B cell (primary cell): ENCODE measurements around the gene LIN37. TPM values are rescaled to one million over a fixed set of nuclear protein-coding genes. Genes with fewer than 3 reads are reported as not detected.
A peak's percentile ranks its signal among the peaks of the same experiment; 100 is the strongest.

ENCODE experiments used
- ATAC-seq: fragments of 200-7000 bp; cut with Tn5 transposase; one replicate; pipeline ENCODE4 v1.10.0; 2021; ENCODE audit warnings: low read depth, mild to moderate bottlenecking, moderate number of reproducible peaks, moderate library complexity
- CTCF ChIA-PET: fragments of 350-600 bp; sonication (Branson Sonifier 250); formaldehyde crosslinking; loops from one replicate; lab custom pipeline; 2021; ENCODE audit warnings: antibody characterized with exemption, inconsistent platforms; lab: Charles Lee
- POLR2A ChIA-PET: fragments of 350-600 bp; sonication (Branson Sonifier 250); formaldehyde crosslinking; loops from one replicate; lab custom pipeline; 2021; ENCODE audit warnings: antibody characterized with exemption; lab: Charles Lee
- DNase-seq: peaks from one replicate; pipeline ENCODE4 v3.0.0; 2013
- H2AFZ ChIP-seq: 2 replicates; pipeline ENCODE4 v1.6.1; 2012; ENCODE audit warnings: mild to moderate bottlenecking, low read depth, low read length; ENCODE audit not compliant: insufficient read depth, poor library complexity, severe bottlenecking
- H3K27ac ChIP-seq, 2 donors: 1 replicate in 1 of 2; 2 replicates in 1 of 2; pipeline ENCODE4 v1.5.1; 2012 to 2013; ENCODE audit warnings: low read length in 2 of 2, mild to moderate bottlenecking in 2 of 2, moderate library complexity in 1 of 2
- H3K27me3 ChIP-seq, 4 experiments: fragments of 200-600 bp in 1 of 4; sonication (generic) in 1 of 4; replicated peaks in 1 of 4; 1 replicate in 2 of 4; 2 replicates in 2 of 4; pipeline versions ENCODE4 v1.6.1 to v1.7.0; 2013 to 2016; ENCODE audit warnings: low read length in 3 of 4, mild to moderate bottlenecking in 2 of 4, mixed read lengths in 1 of 4, moderate library complexity in 1 of 4; ENCODE audit not compliant: insufficient read depth in 4 of 4, control insufficient read depth in 3 of 4; ENCODE audit errors: control extremely low read depth in 1 of 4
- H3K36me3 ChIP-seq, 2 experiments: replicated peaks in 1 of 2; 1 replicate in 1 of 2; 2 replicates in 1 of 2; pipeline versions ENCODE4 v1.6.1 to v1.7.1; 2013; ENCODE audit warnings: low read length in 1 of 2; ENCODE audit not compliant: insufficient read depth in 2 of 2, control insufficient read depth in 1 of 2; ENCODE audit errors: control extremely low read depth in 1 of 2, extremely low read depth in 1 of 2
- H3K4me1 ChIP-seq, 2 donors: fragments of 200-600 bp in 1 of 2; sonication (generic) in 1 of 2; 1 replicate in 1 of 2; 2 replicates in 1 of 2; pipeline versions ENCODE4 v1.5.1 to v1.6.1; 2013 to 2017; ENCODE audit warnings: low read length in 2 of 2; ENCODE audit not compliant: control insufficient read depth in 2 of 2, insufficient read depth in 2 of 2
- H3K4me2 ChIP-seq: replicated peaks from 2 replicates; pipeline ENCODE3; 2012; ENCODE audit warnings: mild to moderate bottlenecking, low read depth, low read length; ENCODE audit not compliant: poor library complexity, severe bottlenecking
- H3K4me3 ChIP-seq, 5 experiments: fragments of 200-600 bp in 1 of 5; sonication (generic) in 1 of 5; 1 replicate in 3 of 5; 2 replicates in 2 of 5; pipeline versions ENCODE4 v1.5.1 to v1.7.0; 2011 to 2016; ENCODE audit warnings: low read length in 4 of 5, mild to moderate bottlenecking in 4 of 5, low read depth in 2 of 5, control low read depth in 1 of 5, moderate library complexity in 1 of 5; ENCODE audit not compliant: insufficient read depth in 1 of 5; ENCODE audit errors: control extremely low read depth in 1 of 5, extremely low read depth in 1 of 5
- H3K79me2 ChIP-seq: fragments of 200-600 bp; sonication (generic); one replicate; pipeline ENCODE4 v1.6.0; 2016; ENCODE audit warnings: low read length; ENCODE audit not compliant: control insufficient read depth, insufficient read depth
- H3K9ac ChIP-seq: fragments of 200-600 bp; sonication (generic); 2 replicates; pipeline ENCODE4 v1.6.1; 2017; ENCODE audit warnings: mild to moderate bottlenecking, low read length, moderate library complexity
- H3K9me3 ChIP-seq, 3 donors: one replicate each; pipeline versions ENCODE4 v1.6.1 to v1.7.1; 2013; ENCODE audit warnings: low read length in 2 of 3; ENCODE audit not compliant: control insufficient read depth in 2 of 3, insufficient read depth in 1 of 3; ENCODE audit errors: control extremely low read depth in 1 of 3
- H4K20me1 ChIP-seq: 2 replicates; pipeline ENCODE4 v1.6.0; 2012; ENCODE audit warnings: mild to moderate bottlenecking, low read length; ENCODE audit not compliant: insufficient read depth, control insufficient read depth, poor library complexity, severe bottlenecking
- H3K27ac Mint-ChIP-seq: one replicate; pipeline ENCODE4 v1.8.0; 2021; ENCODE audit warnings: mixed read lengths
- H3K27me3 Mint-ChIP-seq: one replicate; pipeline ENCODE4 v1.8.0; 2021; ENCODE audit warnings: mixed read lengths
- H3K4me1 Mint-ChIP-seq: one replicate; pipeline ENCODE4 v1.8.0; 2021; ENCODE audit warnings: mixed read lengths
- H3K4me3 Mint-ChIP-seq: one replicate; pipeline ENCODE4 v1.8.0; 2021; ENCODE audit warnings: mixed read lengths
- H3K9me3 Mint-ChIP-seq: one replicate; pipeline ENCODE4 v1.8.0; 2022; ENCODE audit warnings: mixed read lengths; ENCODE audit not compliant: insufficient read depth
- CTCF ChIP-seq: fragments of 200-600 bp; IDR thresholded peaks from one replicate; pipeline ENCODE4 v1.8.0; 2022; ENCODE audit warnings: antibody characterized with exemption, mild to moderate bottlenecking
- EZH2 ChIP-seq: IDR thresholded peaks from 2 replicates; pipeline ENCODE4 v1.6.1; 2012; ENCODE audit warnings: borderline replicate concordance, low read depth, mild to moderate bottlenecking, moderate library complexity, low read length; ENCODE audit not compliant: insufficient read depth, poor library complexity, severe bottlenecking
- WGBS: methylation state at CpG from one replicate; pipeline ENCODE4 v1.1.5; 2013; ENCODE audit warnings: missing lambda C conversion rate; ENCODE audit not compliant: insufficient coverage; 5-methylcytosine and 5-hydroxymethylcytosine counted together
- intact Hi-C: fragments of 100-400 bp; cut with micrococcal nuclease; formaldehyde crosslinking; loops from one replicate; pipeline ENCODE4 v1.10.0; 2022
- polyA plus RNA-seq: library from polyadenylated mRNA; depleted of rRNA; stranded (reverse); fragments of >200 nt; gene quantifications from 2 replicates; pipeline ENCODE4 v1.2.3, GENCODE V29; 2012
- total RNA-seq, 2 donors: library from RNA; stranded (reverse); fragments of 120-200 nt in 1 of 2; gene quantifications; 1 replicate in 1 of 2; 2 replicates in 1 of 2; pipeline versions ENCODE4 v1.2.3 to v1.2.4, GENCODE V29; 2013 to 2022

Gene LIN37
- total and polyA plus RNA-seq, 2 donors (not counting 1 experiment from before 2014, with no cell fraction given) = 22.3 to 64.1 TPM

- Histone ChIP-seq H2AFZ (peak overlapping the region; percentile 58), H3K36me3 (peaks cover 0 to 34% of the 10 kb centered on the region in 2 experiments), H3K9ac (peak overlapping the region; percentile 64), H3K27ac (peak overlapping the region; percentile 18 to 65), H3K27me3 (no peaks in the 10 kb centered on the region), H4K20me1 (peaks cover 50% of the 10 kb centered on the region), H3K4me2 (peak overlapping the region; percentile 85), H3K4me1 (peaks cover 19 to 51% of the 10 kb centered on the region in 2 donors), H3K79me2 (peaks cover 68% of the 10 kb centered on the region), H3K9me3 (no peaks in the 10 kb centered on the region), H3K4me3 (peak overlapping the region; percentile 17 to 71 (median 63))
- Mint-ChIP-seq H3K27me3 (no peaks in the 10 kb centered on the region), H3K4me3 (peak overlapping the region; percentile 90), H3K27ac (peak overlapping the region; percentile 85), H3K9me3 (no peaks in the 10 kb centered on the region), H3K4me1 (peaks cover 52% of the 10 kb centered on the region)
- 2% methylated on average over 41 of the region's 42 CpGs for WGBS
- TF ChIP-seq CTCF = no peak
- no peak for TF ChIP-seq EZH2
- DNase-seq = peak; percentile 57
- ChIA-PET CTCF (interaction anchor here (0.8 to 2.6 kb wide), 4 partner anchors 19 to 208 kb away, joined by 3 to 7 read pairs (median 3); no protein-coding TSS in a partner anchor), POLR2A (interaction anchor here (1.2 to 1.8 kb wide), 3 partner anchors 22 to 27 kb away, joined by 4 to 10 read pairs (median 7); partner anchors contain the start of genes IGFLR1, PSENEN and U2AF1L4)
- intact Hi-C loops = loop anchor here (10.0 kb wide), 2 partner anchors 186 to 374 kb away; partner anchors contain the start of genes FFAR1, HCST, NFKBID and TYROBP
- ATAC-seq = no peak
These were observed 29.9 kb upstream of the LIN37 start for GRCh38 chr19:35718345-35719041.
